ENCODE results near the gene ZMYND10. TPM values are rescaled to one million over a fixed set of nuclear protein-coding genes. Genes with fewer than 3 reads are reported as not detected.

Gene ZMYND10
- total RNA-seq, 1 donor from 2014 or later = 0.64 TPM

DNA sequence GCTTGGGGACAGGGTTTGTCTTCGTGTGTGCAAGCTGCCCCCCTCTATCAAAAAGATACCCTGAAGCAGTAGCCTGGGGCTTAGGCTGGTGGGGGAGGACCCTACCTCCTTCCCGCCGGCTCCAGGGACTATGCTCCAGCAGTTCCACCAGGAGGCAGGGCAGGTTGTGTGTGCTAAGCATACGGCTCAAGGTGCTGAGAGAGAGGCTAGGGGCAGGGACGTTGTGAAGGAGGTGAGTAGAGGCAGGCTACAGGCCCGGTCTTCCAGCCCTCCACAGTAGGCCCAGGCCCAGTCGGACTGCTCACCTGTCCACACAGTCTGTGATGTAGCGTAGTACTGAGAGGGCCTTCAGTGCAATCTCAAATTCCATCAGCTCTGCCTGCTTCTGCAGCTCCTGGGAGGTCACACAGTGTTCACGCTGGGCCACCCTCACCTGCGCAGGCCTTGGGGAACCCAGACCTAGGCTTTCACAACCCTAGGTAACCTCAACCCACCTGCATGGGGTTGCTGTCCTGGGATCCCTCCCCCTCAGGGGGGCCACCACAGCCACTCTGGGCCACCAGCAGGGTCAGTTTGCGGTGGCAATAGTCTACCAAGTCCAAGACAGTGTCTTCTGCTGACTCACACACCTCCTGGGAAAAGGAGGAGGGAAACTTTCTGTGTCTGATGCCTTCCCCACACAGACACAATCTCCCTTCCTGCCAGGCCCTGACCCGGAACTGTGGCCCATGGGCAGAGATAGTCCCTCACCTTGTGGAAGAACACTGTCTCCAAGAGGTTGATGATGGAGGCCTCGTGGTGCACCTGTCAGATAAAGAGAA is 2.5 kb downstream of the ZMYND10 start:
- no peak for ATAC-seq

DNA sequence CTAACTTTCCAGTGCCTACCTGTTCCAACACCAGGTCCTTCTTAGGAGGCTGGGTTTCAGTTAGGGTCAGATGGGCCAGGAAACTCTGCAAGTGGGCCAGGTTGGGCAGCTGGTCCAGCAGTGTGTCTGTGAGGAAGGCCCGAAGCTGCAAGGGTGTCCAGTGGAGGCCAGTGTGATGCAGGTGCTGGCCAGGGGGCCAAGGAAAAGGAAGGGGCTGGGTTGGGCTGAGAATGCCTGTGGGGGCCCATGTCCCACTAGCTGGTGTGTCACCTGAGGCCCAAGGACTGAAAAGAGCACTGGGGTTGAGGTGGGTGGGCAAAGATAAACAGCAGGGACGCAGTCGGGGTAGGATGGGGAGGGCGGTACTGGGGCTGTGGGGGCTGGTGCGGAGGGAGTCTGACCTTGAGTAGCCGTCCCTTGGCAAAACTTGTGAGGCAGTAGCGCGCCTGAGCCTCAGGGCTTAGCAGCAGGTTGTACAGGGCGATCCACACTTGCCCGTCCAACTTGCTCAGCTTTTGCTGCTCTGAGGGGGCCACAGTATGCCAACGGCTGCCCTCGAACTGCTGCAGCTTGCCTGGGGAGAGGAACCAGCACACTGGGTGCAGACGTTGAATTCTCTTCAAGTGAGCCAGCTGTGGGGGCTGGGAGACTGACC is 3.4 kb downstream of the ZMYND10 start:
- ATAC-seq = no peak

DNA sequence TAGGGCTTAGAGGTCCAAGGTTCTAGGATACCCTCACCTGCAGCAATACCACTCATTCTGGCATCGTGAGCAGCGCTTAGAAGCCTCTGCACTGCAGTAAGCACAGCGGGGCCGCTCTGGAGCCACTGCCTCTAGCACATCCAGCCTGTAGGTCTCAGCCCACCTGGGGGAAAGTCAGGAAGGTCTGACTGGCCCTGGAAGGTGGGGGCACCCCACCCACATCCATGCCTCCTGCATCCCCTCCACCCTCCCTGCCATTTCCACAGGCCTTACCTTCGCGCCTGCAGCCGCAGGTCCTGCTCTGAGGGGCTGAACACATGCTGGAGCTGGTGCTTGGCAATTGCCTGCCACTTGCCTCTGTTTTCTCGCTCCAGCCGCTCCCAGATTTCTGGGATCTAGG is 4.0 kb downstream of the ZMYND10 start:
- ATAC-seq = no peak

DNA sequence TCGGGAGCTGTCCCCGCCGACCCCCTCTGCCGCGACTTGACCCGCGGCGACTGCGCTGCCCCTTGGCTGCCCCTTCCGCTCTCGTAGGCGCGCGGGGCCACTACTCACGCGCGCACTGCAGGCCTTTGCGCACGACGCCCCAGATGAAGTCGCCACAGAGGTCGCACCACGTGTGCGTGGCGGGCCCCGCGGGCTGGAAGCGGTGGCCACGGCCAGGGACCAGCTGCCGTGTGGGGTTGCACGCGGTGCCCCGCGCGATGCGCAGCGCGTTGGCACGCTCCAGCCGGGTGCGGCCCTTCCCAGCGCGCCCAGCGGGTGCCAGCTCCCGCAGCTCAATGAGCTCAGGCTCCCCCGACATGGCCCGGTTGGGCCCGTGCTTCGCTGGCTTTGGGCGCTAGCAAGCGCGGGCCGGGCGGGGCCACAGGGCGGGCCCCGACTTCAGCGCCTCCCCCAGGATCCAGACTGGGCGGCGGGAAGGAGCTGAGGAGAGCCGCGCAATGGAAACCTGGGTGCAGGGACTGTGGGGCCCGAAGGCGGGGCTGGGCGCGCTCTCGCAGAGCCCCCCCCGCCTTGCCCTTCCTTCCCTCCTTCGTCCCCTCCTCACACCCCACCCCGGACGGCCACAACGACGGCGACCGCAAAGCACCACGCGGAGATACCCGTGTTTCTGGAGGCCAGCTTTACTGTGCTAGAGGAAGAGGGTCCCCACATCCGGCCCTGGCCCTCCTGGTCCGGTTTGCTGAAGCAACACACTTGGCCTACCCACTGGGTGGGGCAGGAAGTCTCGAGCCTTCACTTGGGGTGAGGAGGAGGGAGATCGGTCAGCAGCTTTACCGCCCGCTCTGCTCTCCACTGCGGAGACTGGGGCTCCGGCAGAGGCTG is 4.8 kb downstream of the ZMYND10 start, which contains the start of gene RASSF1:
RASSF1 (minus strand) TSS at position 389 of the 882 bp plus-strand sequence; CDS start at position 358, 31 bp downstream.
- peak; percentile 47 for ATAC-seq

DNA sequence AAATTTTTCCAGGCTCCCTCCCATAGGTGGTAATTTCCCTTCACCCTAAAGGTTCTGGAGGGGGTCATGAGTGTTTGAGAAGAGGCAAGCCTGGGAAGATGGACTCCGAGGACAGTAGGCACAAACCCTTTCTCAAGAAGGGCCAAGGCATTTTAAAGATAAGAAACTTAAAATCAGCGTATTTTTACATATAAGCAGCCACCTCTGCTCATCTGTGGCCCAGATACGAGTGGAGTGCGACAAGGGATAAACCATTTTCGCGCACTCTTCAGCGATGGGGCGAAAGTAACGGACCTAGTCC is 5.4 kb downstream of the ZMYND10 start:
- ATAC-seq = no peak

DNA sequence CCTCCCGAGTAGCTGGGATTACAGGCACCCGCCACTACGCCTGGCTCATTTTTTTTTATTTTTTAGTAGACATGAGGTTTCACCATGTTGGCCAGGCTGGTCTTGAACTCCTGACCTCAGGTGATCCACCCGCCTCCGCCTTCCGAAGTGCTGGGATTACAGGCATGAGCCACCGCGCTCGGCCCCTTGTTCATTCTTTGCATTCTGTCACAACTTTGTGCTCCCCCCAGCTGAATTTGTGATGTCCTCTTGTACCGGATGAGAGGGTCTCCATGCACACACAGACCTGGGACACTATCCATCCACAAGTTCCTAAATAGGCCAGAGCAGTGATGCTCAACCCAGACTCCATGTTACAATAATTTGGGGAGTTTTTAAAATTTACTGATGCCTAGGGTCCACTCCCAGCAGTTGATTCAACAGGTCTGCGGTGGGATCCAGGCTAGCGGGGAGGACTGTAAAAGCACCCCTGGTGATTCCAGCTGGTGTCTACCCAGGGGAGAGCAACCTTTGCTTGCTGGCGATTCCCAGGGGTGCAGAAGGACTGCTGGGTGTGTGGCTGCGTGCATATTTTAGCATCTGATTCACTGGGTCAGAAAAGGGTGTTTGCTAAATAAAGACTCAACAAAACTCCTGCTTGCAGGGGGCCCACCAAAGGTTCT is 5.9 kb downstream of the ZMYND10 start:
- no peak for ATAC-seq

DNA sequence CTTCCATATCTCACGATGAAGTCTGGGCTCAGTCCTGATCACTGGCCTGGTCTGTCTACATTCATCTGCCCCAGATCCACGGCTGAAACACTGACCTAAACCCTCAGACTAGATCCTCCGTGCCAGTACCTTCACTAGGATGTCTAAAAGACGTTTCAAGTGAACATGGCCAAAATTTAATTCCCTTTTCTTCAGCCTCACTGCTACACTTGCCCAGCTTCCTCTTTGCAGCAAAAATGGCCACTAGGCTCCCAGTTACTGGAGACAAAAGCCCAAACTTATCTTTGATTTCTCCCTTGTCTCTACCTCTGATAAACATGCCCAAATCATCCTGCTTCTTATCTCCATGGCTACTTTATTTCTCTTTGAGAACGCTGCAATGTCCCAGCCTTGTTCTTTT is 6.6 kb downstream of the ZMYND10 start:
- ATAC-seq = no peak

DNA sequence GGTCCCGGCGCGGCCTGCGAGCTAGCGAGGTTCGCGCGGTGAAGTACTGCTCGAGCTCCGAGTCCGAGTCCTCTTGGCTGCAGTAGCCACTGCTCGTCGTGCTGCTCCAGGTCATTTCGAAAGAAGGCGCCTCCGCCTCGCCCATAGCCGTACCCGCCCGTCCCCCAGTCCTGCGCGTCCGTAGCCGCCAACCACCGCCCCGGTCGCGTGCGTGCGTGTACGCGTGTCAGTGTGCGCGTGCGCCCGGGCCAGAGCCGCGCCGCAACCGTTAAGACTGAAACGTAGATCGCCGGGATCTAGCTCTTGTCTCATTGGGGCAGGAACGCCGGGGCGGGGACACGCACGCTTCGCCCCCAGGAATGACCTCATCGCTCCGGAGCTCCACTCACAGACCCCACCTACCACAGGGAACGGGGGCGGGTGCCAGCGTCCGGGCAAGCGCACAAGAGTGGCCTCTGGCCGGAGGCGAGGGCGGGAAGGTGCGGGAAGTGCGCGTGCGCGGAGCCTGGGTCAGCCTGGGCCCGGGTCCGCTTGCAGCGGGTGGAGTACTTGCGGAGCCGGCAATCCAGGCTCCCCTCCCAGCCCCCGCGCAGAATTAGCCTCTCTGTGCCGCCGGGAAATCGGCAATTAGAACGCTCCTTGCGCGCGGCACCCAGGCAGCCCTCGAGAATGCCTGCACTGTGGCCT is 8.2 kb downstream of the ZMYND10 start:
- peak; percentile 86 for ATAC-seq

DNA sequence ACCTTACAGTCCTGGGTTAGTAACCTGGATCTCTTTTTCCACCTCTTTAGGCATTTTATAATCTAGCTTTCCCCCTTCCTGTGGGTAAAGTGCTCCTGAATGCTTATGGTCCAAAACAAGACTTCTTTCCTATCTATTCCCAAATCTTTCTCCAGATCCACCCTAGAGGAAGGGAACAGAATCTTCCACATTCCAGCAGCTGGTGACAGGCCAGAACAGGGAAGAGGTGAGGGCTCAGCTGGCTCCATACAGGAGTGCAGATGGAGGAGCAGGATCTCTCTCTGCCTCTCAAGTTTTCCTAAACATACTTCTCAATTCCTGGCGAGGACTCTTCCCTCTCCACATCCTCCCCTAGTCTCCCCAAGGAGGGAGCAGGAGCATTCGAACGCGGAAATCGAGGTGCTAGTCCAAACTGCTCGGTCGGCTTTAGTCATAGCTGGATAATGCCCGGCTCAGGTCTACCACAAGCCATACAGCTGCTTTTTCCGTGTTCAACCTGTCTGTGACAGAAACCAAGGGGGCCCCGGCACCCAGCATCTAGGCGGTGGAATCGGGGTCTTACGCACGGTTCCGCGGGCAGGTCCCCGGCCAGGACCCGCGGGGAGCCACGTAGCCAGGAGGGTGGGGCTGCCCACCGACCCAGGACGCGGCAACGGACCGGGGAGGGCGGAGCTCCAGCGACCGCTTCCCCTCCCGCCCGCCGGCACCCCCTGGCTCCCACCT is 8.9 kb downstream of the ZMYND10 start:
- ATAC-seq = peak; percentile 31

DNA sequence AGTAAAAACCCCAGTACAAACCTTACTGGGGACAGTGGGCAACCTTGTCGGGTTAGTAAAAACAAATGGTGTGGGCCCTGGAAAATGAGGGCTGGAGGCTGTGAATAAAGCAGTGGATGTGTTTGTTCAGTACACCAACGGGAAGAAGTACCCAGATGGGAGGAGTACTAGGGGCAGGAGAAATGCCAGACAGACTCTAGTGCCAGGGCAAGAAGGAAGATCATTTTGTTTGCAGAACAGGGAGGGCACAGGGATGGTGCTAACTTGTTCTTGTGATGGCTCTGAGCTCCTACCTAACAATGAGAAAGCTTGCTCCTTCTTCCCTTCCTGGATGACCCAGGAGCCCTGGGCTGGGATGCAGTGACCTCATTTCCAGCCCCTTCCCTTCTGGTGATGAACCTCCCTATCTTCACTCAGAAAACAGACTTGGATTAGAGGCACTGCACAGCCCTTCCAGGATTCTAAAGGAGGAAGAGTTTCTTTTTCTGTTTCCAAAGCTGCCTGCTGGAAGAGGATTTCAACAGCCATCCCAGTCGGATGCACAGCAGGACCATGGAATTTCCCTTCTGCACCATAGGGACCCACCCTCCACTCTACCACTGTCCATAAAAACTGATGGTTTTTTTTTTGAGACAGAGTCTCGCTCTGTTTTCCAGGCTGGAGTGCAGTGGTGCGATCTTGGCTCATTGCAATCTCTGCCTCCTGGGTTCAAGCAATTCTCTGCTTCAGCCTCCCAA is 11.0 kb downstream of the ZMYND10 start:
- no peak for ATAC-seq

DNA sequence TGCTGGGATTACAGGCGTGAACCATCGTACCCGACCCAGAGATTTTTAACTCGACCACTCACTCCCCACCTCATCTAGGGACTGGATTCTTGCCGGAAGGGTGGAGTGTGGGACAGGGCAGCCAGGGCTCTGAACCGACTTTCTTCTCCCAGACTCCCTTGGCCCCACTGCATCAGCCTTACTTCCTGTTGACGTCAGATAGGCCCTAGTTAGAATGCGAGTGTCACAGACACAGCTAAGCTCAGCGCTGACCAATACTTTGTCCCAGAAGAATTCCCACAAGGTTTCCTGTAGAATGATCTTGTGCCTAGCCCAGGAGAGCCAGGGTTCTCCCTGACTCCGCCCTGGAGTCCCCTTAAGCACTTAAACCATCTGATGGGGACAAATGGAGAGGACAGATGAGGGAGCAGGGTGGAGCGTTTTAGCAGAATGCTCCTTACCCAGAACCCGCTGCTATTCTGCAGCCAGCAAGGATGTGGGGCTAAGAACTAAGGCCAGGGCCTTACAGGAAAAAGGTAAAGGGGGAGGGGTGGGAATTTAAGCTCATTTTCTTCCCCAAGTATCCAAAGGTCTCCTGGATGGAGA is 11.7 kb downstream of the ZMYND10 start:
- no peak for ATAC-seq

DNA sequence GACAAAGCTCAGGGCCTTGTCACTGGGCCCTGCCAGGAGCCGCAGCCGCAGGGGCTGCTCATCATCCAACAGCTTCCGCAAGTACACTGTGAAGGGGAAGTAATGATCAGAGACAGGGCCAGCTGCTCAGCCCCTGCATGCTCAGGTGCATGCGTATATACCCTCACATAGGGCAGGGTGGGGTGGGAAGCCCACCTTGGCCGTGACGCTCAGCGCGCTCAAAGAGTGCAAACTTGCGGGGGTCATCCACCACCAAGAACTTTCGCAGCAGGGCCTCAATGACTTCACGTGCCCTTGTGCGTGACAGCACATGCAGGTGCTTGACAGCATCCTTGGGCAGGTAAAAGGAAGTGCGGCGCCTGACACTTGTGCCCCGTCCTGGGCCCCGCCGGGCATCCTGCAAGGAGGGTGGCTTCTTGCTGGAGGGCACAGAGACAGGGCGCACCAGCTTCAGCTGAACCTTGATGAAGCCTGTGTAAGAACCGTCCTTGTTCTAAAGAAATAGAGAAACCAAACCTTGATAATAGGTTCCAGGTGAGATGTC is 14.1 kb downstream of the ZMYND10 start:
- ATAC-seq = no peak

DNA sequence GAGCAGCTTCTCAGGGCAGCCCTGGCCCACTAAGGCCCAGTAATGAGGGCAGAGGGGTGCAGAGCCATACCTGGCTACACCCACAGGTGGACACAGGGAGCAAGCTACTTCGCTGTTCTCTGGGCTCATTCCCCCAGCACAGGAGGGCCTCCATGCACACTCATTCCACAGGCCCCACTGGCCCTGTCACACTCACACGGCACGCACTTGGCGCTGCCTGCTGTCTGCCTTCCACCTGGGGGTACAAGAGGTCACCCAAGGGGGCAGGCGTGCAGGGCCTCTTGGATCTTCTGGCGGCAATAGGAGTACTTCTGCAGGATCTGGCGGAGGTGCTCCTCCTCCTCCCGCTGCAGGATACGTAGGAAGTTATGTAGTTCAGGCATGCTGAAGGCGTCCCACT is 15.2 kb downstream of the ZMYND10 start:
- ATAC-seq = no peak

DNA sequence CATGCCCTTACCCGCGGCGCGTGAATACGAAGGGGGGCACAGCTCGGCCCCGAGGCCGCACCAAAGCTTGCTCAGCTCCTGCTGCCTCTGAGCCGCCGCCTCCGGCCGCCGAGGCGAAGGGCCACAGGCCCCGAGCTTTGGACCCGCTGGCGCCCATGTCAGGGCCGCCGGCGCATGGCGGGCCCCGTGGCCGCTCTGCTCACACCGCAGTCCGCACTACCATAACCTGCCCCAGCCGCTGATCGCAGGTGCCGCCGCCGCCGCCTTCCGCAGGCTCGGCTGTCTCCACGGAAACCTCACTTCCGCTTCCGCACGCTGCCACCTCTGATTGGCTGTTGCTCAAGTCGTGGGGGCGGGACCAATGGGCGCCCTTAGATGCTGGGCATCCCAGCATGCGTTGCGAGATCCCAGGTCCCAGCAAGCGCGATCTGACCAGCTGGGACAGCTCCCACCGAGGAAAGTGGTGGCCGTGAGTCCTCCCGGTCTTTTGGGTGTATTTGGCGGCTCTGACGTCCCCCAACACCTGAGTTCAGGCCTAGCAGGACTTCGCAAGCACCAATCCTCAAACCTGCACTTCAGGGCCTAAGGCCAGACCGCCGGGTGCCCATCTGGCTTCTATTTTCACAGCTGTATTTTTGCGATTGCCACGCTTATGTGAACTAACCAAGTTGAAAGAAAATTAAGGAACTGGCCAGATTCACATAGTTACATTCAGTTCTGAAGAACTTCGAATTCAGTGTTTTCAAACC is 17.4 kb downstream of the ZMYND10 start, which contains the start of gene TUSC2:
TUSC2 (minus strand) TSS at position 281 of the 749 bp plus-strand sequence; CDS start at position 157, 124 bp downstream.
- peak; percentile 89 for ATAC-seq

DNA sequence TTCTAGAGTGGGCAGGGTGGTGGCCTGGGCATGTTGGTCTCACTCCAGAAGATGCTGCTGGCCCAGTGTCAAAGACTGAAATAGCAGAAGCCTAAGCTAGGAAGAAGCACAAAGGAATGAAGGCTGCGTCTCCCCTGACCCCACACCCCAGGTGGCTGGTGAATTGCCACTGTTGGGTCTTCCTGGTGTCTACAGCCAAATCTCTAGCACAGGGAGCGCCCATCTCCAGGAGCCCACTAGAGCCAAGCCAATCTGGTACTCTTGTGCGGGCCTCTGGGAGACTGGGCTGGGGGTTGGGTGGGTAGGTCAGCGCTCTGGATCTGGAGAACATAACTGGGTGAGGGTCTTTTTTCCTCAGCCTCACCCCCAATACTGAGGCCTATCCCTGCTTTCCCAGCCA is 18.4 kb downstream of the ZMYND10 start:
- ATAC-seq = no peak

DNA sequence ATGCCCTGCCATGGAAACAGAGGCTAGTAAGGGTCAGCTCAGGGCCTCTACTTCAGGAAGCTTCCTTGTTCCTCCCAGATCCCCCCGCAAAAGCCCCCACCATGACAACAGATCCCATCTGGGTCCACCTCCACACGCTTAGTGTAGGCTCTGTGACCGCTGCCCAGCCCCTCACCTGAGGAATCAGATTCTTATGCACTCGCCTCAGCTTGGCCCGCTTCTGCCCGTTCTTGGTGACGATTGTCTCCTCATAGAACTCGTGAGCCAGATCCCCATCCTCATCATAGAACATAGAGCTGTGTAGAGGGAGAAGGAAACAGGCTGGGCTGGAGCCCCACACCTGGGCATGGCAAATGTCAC is 19.4 kb downstream of the ZMYND10 start:
- no peak for ATAC-seq

DNA sequence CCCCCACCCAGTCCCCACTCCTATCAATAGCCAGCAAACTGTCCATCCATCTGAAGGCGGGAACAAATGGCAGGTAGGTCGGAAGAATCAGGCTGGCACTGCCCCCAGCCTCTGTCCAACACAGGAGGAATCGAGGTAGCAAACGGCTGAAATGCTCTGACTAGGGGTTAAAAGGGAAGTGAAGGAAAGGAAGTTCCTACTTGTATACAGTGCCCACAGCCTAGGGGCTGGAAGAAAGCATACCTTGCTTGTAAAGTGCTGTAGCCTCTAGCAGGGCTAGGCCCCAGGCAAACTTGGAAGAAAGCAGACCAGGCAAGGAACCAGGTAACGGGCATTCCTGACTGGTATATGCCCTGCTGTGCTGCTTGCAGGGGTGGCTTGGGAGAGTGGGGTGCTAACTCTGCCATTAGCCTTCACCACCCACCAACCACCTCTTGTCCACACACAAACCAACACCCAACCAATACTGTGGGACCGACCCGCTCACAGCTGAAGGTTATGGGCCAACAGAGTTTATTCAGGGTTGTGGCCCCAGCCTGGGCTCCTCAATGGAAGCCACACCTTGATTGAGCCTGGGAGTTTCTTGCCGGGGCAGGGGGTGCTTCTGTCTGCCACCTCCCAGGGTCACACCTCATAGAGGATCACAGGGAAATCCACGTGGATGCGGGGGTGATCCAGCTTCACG is 19.9 kb downstream of the ZMYND10 start:
- ATAC-seq = no peak

DNA sequence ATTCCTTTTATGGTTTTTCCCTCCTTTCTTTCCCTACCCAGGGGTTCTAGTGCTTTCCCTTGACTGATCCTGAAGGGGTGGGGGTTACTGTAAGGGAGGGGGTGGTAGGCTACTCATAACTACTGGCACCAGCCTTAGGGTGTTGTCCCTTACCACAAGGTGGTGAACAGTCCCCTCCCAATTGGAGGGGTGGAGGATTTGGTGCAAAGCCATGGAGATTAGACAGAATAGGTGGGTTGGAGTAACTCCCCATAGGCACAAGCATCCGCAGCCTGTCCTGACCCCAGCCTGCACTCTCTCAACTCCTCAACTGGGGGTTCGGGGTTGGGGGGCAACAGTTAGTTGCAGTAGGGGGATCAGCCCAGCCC is 20.4 kb downstream of the ZMYND10 start:
- no peak for ATAC-seq

All from esophagus mucosa (tissue), 1 donor.